Keratinocyte (primary cell): ENCODE results near the gene ASCL1. TPM values are rescaled to one million over a fixed set of nuclear protein-coding genes. Genes with fewer than 3 reads are reported as not detected.

Source experiments
- DNase-seq: peaks from one replicate; pipeline ENCODE4 v3.0.0-alpha.2; 2011; ENCODE audit warnings: low read depth, missing footprints, low spot score
- FAIRE-seq: peaks from 2 replicates; lab custom pipeline; 2011; peaks lifted over from hg19 to GRCh38; lab: Jason Lieb, UNC
- H2AFZ ChIP-seq: 2 replicates; pipeline ENCODE4 v1.6.0; 2012; ENCODE audit warnings: low read length, control low read depth, inconsistent platforms; ENCODE audit not compliant: control insufficient read depth
- H3K27ac ChIP-seq: 2 replicates; pipeline ENCODE4 v1.5.1; 2011; ENCODE audit warnings: low read length; ENCODE audit not compliant: control insufficient read depth, insufficient read depth
- H3K27me3 ChIP-seq: 3 replicates; pipeline ENCODE4 v1.6.0; 2011; ENCODE audit warnings: low read length; ENCODE audit not compliant: control insufficient read depth, insufficient read depth; ENCODE audit errors: extremely low read depth
- H3K36me3 ChIP-seq, 2 experiments: 2 replicates in 1 of 2; 3 replicates in 1 of 2; pipeline ENCODE4 v1.5.1; 2011; ENCODE audit warnings: low read length in 2 of 2, mild to moderate bottlenecking in 1 of 2; ENCODE audit not compliant: control insufficient read depth in 2 of 2, insufficient read depth in 2 of 2; ENCODE audit errors: extremely low read depth in 1 of 2
- H3K4me1 ChIP-seq: 3 replicates; pipeline ENCODE4 v1.5.1; 2011; ENCODE audit warnings: low read length; ENCODE audit not compliant: control insufficient read depth, insufficient read depth; ENCODE audit errors: extremely low read depth
- H3K4me2 ChIP-seq: 3 replicates; pipeline ENCODE4 v1.6.0; 2011; ENCODE audit warnings: low read depth, low read length; ENCODE audit not compliant: control insufficient read depth, insufficient read depth; ENCODE audit errors: extremely low read depth
- H3K4me3 ChIP-seq, 3 experiments: fragments of 200-600 bp in 1 of 3; sonication (generic) in 1 of 3; 2 replicates in 2 of 3; 3 replicates in 1 of 3; pipeline ENCODE4 v1.5.1; 2011 to 2016; ENCODE audit warnings: low read length in 3 of 3, mild to moderate bottlenecking in 3 of 3, control low read depth in 2 of 3, inconsistent platforms in 1 of 3, low read depth in 1 of 3, mixed read lengths in 1 of 3, mixed run types in 1 of 3, moderate library complexity in 1 of 3; ENCODE audit not compliant: control insufficient read depth in 2 of 3, insufficient read depth in 2 of 3; ENCODE audit errors: extremely low read depth in 1 of 3
- H3K79me2 ChIP-seq: 2 replicates; pipeline ENCODE4 v1.6.0; 2012; ENCODE audit warnings: low read length; ENCODE audit not compliant: control insufficient read depth, insufficient read depth
- H3K9ac ChIP-seq: 3 replicates; pipeline ENCODE4 v1.6.0; 2011; ENCODE audit warnings: low read length; ENCODE audit not compliant: control insufficient read depth, insufficient read depth; ENCODE audit errors: extremely low read depth
- H3K9me1 ChIP-seq: 3 replicates; pipeline ENCODE4 v1.6.0; 2011; ENCODE audit warnings: low read length; ENCODE audit not compliant: control insufficient read depth, insufficient read depth; ENCODE audit errors: extremely low read depth
- H3K9me3 ChIP-seq: 2 replicates; pipeline ENCODE4 v1.5.1; 2012; ENCODE audit warnings: low read depth, low read length; ENCODE audit not compliant: control insufficient read depth
- H4K20me1 ChIP-seq: 3 replicates; pipeline ENCODE4 v1.6.0; 2011; ENCODE audit warnings: low read length; ENCODE audit not compliant: control insufficient read depth, insufficient read depth; ENCODE audit errors: extremely low read depth
- EZH2 ChIP-seq: IDR thresholded peaks from one replicate; pipeline ENCODE4 v1.6.1; 2012; ENCODE audit warnings: inconsistent platforms, mild to moderate bottlenecking, low read length, moderate library complexity
- dilution Hi-C: fragments of 300-500 bp; cut with MboI; formaldehyde crosslinking; loops from one replicate; pipeline ENCODE4 v1.7.0; 2020; ENCODE audit warnings: low sequenced_read_pairs; ENCODE audit not compliant: extremely low pct_ligation_motif_present
- polyA plus RNA-seq, 5 experiments: library from polyadenylated mRNA; depleted of rRNA in 3 of 5; stranded (reverse) in 3 of 5; stranded (forward) in 1 of 5; unstranded in 1 of 5; fragments of >200 nt; gene quantifications; 1 replicate in 1 of 5; 2 replicates in 3 of 5; 3 replicates in 1 of 5; pipeline versions ENCODE4 v1.2.1 to v1.2.3, GENCODE V29; 2011 to 2012; ENCODE audit warnings: missing spikeins in 2 of 5, low read depth in 1 of 5, low replicate concordance in 1 of 5
- TF ChIP-seq, protein P1 (sequence below), 3 experiments: IDR thresholded peaks in 1 of 3; conservative IDR thresholded peaks in 1 of 3; optimal IDR thresholded peaks in 1 of 3; 2 replicates in 2 of 3; 3 replicates in 1 of 3; pipeline versions ENCODE3 to v1.5.1; 2011; ENCODE audit warnings: low read length in 3 of 3, mild to moderate bottlenecking in 3 of 3, moderate library complexity in 2 of 3, control low read depth in 1 of 3, inconsistent platforms in 1 of 3; ENCODE audit not compliant: insufficient read depth in 2 of 3; ENCODE audit errors: extremely low read depth in 1 of 3

The ASCL1 gene
- polyA plus RNA-seq, 1 donor (not counting 4 experiments of a cell fraction or from before 2014, with no cell fraction given) = not detected

DNA sequence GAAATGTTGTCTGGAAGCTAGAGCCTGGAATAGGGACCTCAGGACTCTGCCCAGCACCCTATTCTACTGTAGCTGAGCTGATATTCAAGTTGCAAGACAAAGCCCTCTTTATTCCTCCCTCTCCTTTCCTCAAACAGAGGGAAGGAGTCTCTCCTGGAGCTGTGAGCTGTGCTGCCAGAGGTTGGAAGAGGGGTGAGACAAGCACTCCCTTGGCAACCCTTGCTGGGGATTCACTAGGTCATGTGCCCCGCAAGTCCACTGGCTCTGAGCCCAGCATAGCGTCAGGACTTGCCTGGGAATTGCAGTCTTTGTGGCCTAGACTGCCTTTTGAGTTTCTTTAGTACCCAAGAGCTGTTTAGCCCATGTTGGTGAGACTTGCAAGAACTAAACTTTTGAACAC is 11.4 kb upstream of the ASCL1 start:
- Histone ChIP-seq H3K27me3 (peaks cover 22% of the 10 kb centered on the region), H3K4me1 (no peaks in the 10 kb centered on the region), H2AFZ (no peak overlapping the region), H3K27ac (no peak overlapping the region), H3K9me1 (no peaks in the 10 kb centered on the region), H3K9me3 (no peaks in the 10 kb centered on the region), H3K4me3 (no peak overlapping the region), H3K36me3 (no peaks in the 10 kb centered on the region), H3K79me2 (no peaks in the 10 kb centered on the region), H4K20me1 (no peaks in the 10 kb centered on the region), H3K9ac (no peak overlapping the region), H3K4me2 (no peak overlapping the region)
- no peak for TF ChIP-seq EZH2
- TF ChIP-seq, protein P1, sequence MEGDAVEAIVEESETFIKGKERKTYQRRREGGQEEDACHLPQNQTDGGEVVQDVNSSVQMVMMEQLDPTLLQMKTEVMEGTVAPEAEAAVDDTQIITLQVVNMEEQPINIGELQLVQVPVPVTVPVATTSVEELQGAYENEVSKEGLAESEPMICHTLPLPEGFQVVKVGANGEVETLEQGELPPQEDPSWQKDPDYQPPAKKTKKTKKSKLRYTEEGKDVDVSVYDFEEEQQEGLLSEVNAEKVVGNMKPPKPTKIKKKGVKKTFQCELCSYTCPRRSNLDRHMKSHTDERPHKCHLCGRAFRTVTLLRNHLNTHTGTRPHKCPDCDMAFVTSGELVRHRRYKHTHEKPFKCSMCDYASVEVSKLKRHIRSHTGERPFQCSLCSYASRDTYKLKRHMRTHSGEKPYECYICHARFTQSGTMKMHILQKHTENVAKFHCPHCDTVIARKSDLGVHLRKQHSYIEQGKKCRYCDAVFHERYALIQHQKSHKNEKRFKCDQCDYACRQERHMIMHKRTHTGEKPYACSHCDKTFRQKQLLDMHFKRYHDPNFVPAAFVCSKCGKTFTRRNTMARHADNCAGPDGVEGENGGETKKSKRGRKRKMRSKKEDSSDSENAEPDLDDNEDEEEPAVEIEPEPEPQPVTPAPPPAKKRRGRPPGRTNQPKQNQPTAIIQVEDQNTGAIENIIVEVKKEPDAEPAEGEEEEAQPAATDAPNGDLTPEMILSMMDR (optimal IDR thresholded peaks at IDR 0.05 in 1 of 3, IDR thresholded peaks at IDR 0.05 in 1 of 3, conservative IDR thresholded peaks at IDR 0.05 in 1 of 3; ENCODE audit: extremely low read depth in 1 of 3, insufficient read depth in 2 of 3, low read length in 3 of 3) = no peak
- FAIRE-seq (no peak), DNase-seq (no peak)
- dilution Hi-C loops = no loop called here

DNA sequence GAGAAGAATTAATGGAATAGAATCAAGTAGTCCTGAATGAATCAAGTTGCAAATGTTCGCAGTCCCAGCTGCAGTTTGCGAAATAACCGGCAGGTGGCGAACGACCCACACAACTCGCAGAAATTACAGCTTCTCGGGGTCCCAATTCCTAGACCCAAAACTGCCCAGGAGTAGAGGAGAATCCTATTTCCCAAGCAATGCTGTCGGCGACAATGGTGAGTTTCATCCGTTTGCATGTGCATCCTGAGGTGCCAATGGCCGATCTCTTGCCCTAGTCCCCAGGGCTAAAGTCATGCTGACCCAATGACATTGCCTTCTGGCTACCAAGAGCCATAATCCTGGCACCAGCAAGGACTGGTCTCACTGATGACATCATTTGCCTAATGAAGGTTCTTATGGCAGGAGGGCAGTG is 8.5 kb upstream of the ASCL1 start:
- no peak overlapping the region for H3K4me3 ChIP-seq
- TF ChIP-seq, protein P1 (optimal IDR thresholded peaks at IDR 0.05 in 1 of 3, IDR thresholded peaks at IDR 0.05 in 1 of 3, conservative IDR thresholded peaks at IDR 0.05 in 1 of 3; ENCODE audit: extremely low read depth in 1 of 3, insufficient read depth in 2 of 3, low read length in 3 of 3) = peak; percentile 78 to 91 (median 80)
- no peak for TF ChIP-seq EZH2
- no peaks in the 10 kb centered on the region for H3K36me3 ChIP-seq
- DNase-seq = no peak
- peaks cover 44% of the 10 kb centered on the region for H3K27me3 ChIP-seq
- FAIRE-seq = no peak
- no peak overlapping the region for H3K9ac ChIP-seq
- no peaks in the 10 kb centered on the region for H3K79me2 ChIP-seq
- no peaks in the 10 kb centered on the region for H3K4me1 ChIP-seq
- no peak overlapping the region for H3K4me2 ChIP-seq
- no peaks in the 10 kb centered on the region for H4K20me1 ChIP-seq
- dilution Hi-C loops = no loop called here
- no peak overlapping the region for H3K27ac ChIP-seq
- no peaks in the 10 kb centered on the region for H3K9me1 ChIP-seq
- no peak overlapping the region for H2AFZ ChIP-seq
- no peaks in the 10 kb centered on the region for H3K9me3 ChIP-seq
